ENCODE data around the gene IL1RAPL2.

IL1RAPL2 gene

DNA sequence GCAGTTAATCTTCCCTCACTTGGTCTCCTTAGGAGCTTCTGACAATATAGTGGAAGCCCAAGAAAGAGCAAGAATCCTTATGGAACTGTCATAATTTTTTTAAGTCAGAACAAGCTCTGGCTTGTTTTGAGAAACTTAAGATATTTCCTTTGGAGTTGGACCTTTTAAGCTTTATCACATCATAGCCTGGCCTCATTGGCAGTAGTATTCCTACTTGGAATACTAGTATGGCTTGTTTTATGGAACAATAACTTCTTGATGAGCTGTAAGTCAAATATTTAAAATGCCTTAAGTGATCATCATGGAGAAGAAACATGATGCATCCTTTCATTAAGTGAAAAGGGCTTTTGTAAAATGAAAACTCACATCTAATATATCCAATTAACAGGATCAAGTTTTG, 1178.3 kb downstream of the IL1RAPL2 start:
- no peak overlapping the region for H3K9ac ChIP-seq (ENCODE audit: low read depth, low read length)
- H3K36me3 ChIP-seq (ENCODE audit: control insufficient read depth, insufficient read depth, low read length), result no peaks in the 10 kb centered on the region
- H3K4me1 ChIP-seq (ENCODE audit: control insufficient read depth, insufficient read depth, low read length), result no peaks in the 10 kb centered on the region
- no peaks in the 10 kb centered on the region for H3K9me3 ChIP-seq (ENCODE audit: control insufficient read depth, insufficient read depth, low read length)
- H3K27me3 ChIP-seq (ENCODE audit: control insufficient read depth, insufficient read depth, low read length), result no peaks in the 10 kb centered on the region
- H3K4me3 ChIP-seq (ENCODE audit: low read depth, low read length), result no peak overlapping the region

DNA sequence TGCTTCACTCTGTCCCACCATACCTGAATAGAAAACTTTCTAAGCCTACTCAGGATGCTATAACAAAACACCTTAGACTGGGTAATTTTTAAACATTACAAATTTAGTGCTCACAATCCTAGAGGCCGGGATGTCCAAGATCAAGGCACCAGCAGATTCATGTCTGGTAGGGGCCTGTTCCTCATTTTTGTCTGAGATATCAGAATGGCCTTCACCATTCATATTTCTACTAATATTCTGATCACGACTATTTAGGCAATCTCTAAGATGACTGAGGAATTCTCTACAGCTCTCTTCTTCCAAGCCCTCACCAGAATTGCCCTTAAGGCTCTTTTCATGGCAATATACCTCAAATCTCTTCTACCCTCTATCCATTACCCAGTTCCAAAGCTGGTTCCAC, 1178.9 kb downstream of the IL1RAPL2 start:
- H3K27me3 ChIP-seq (ENCODE audit: control insufficient read depth, insufficient read depth, low read length), result no peaks in the 10 kb centered on the region
- no peaks in the 10 kb centered on the region for H3K36me3 ChIP-seq (ENCODE audit: control insufficient read depth, insufficient read depth, low read length)
- no peaks in the 10 kb centered on the region for H3K9me3 ChIP-seq (ENCODE audit: control insufficient read depth, insufficient read depth, low read length)
- H3K4me1 ChIP-seq (ENCODE audit: control insufficient read depth, insufficient read depth, low read length), result no peaks in the 10 kb centered on the region
- no peak overlapping the region for H3K4me3 ChIP-seq (ENCODE audit: low read depth, low read length)
- no peak overlapping the region for H3K9ac ChIP-seq (ENCODE audit: low read depth, low read length)

DNA sequence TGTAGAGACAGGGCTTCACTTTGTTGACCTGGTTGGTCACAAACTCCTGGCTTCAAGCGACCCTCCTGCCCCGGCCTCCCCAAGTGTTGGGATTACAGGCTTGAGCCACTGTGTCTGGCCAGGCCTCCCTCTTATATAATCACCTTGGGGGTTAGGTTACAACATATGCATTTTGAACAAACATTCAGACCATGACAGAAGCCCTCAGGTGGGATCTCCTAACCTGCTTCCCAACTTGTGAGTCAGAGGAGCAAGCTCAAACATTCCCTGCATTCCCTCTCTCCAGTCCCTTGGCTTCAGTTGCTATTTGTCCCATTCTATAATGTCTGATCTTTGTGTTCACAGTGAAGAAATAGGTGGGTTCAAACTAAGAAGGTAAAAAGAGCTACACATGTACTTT, 1179.9 kb downstream of the IL1RAPL2 start:
- no peak overlapping the region for H3K9ac ChIP-seq (ENCODE audit: low read depth, low read length)

DNA sequence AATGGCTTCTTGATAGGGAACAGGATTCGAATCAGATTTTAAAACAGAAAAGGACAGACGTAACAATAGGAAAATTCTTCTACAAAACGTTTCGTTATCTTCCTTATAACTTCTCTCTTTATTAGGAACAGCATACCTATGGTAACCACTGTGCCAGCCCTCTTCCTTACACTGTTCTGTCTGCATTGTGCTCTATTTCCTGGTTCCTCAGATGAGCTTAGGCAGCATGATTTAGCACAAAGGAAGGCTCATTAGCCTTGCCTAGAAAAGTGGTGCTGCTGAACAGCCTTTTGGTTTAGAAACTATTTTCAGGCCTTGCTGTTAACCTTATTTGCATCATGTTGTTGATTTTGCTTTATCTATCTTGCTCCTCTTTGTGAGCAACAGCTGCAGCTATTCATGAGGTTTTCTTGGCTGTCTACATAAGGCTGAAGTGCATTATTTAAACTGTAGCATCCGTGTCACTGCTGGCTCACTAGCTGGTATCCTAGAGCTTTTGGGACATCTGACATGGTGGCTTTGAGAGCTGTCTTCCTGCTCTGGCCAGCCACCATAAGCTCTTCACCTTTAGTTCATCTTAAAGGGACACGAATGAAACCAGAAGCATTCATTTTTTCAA, 1186.4 kb downstream of the IL1RAPL2 start:
- Histone ChIP-seq H3K36me3 (ENCODE audit: control insufficient read depth, insufficient read depth, low read length) (no peaks in the 10 kb centered on the region), H3K27me3 (ENCODE audit: control insufficient read depth, insufficient read depth, low read length) (no peaks in the 10 kb centered on the region), H3K9ac (ENCODE audit: low read depth, low read length) (no peak overlapping the region), H3K4me1 (ENCODE audit: control insufficient read depth, insufficient read depth, low read length) (no peaks in the 10 kb centered on the region), H3K4me3 (ENCODE audit: low read depth, low read length) (no peak overlapping the region), H3K9me3 (ENCODE audit: control insufficient read depth, insufficient read depth, low read length) (no peaks in the 10 kb centered on the region)

More for the DNA sequence above, 1179.9 kb downstream of the IL1RAPL2 start:
- Histone ChIP-seq H3K4me1 (ENCODE audit: control insufficient read depth, insufficient read depth, low read length) (no peaks in the 10 kb centered on the region), H3K4me3 (ENCODE audit: low read depth, low read length) (no peak overlapping the region), H3K9me3 (ENCODE audit: control insufficient read depth, insufficient read depth, low read length) (no peaks in the 10 kb centered on the region), H3K27me3 (ENCODE audit: control insufficient read depth, insufficient read depth, low read length) (no peaks in the 10 kb centered on the region), H3K36me3 (ENCODE audit: control insufficient read depth, insufficient read depth, low read length) (no peaks in the 10 kb centered on the region)

DNA sequence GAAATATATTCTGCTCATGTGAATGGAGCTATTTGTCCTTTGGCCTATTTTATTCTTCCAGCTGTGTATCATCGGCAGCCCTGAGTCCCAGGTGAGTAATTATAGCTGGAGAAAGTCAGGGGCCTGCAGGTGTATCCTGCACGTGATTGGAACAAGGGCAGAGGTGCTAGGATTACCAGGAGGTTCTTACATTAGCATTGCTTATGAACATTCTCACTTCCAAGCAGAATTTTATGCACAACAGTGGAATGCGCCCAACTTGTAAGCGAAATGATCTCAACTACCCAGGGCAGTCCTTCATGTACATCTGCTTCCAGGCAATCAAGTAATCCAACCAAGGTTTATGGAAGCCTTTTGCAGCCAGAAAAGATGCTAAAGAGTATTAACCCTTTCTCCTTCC, 1187.4 kb downstream of the IL1RAPL2 start:
- Histone ChIP-seq H3K4me1 (ENCODE audit: control insufficient read depth, insufficient read depth, low read length) (no peaks in the 10 kb centered on the region), H3K36me3 (ENCODE audit: control insufficient read depth, insufficient read depth, low read length) (no peaks in the 10 kb centered on the region), H3K27me3 (ENCODE audit: control insufficient read depth, insufficient read depth, low read length) (no peaks in the 10 kb centered on the region), H3K9ac (ENCODE audit: low read depth, low read length) (no peak overlapping the region), H3K9me3 (ENCODE audit: control insufficient read depth, insufficient read depth, low read length) (no peaks in the 10 kb centered on the region), H3K4me3 (ENCODE audit: low read depth, low read length) (no peak overlapping the region)

DNA sequence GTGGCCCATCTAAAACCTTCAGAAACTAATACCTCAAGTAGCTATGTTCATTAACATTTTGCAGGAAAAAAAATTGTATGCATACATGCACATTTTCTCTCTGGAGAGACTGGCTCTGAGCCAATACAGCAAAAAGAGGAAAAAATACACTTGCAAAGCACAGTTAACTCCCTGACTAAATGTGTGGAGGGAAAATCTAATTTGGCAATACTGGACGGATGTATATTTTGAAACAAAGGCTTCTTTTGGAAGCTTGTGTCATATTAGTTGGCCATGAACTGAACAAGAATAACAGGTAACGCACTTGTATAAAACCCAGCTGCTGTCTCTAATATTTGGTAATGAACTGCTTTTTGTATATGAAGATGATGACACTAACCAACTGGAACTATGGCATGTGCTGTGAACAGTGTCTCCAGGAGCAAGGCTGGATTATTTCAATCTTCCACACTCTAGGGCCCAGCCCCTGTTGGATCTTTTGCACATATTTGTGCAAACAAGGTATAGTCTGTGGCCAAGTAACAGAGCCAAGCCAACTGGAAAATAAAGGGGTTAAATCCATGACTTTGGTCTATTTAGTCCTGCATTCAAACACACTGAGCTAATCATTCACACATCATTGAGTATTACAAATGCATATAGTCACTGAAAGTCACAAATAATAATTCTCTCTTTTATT, 1188.4 kb downstream of the IL1RAPL2 start:
- Histone ChIP-seq H3K27me3 (ENCODE audit: control insufficient read depth, insufficient read depth, low read length) (no peaks in the 10 kb centered on the region), H3K36me3 (ENCODE audit: control insufficient read depth, insufficient read depth, low read length) (no peaks in the 10 kb centered on the region)

DNA sequence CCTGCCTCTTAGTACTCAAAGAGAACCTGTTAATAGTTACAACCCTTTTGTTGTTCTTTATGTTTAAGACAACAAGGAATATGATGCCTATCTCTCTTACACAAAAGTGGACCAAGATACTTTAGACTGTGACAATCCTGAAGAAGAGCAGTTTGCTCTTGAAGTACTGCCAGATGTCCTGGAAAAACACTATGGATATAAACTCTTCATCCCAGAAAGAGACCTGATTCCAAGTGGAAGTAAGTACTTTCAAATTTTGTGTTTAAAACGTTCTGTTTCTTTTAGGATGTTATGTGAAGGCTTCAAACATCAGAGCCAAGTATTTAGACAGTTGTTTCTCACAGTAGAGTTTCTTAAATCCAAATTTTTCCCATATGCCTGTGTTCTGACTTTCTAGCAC, 1189.1 kb downstream of the IL1RAPL2 start:
- H3K4me3 ChIP-seq (ENCODE audit: low read depth, low read length), result no peak overlapping the region
- no peaks in the 10 kb centered on the region for H3K36me3 ChIP-seq (ENCODE audit: control insufficient read depth, insufficient read depth, low read length)
- no peaks in the 10 kb centered on the region for H3K4me1 ChIP-seq (ENCODE audit: control insufficient read depth, insufficient read depth, low read length)
- H3K9me3 ChIP-seq (ENCODE audit: control insufficient read depth, insufficient read depth, low read length), result no peaks in the 10 kb centered on the region
- H3K27me3 ChIP-seq (ENCODE audit: control insufficient read depth, insufficient read depth, low read length), result no peaks in the 10 kb centered on the region
- no peak overlapping the region for H3K9ac ChIP-seq (ENCODE audit: low read depth, low read length)

More for the DNA sequence above, 1188.4 kb downstream of the IL1RAPL2 start:
- Histone ChIP-seq H3K9ac (ENCODE audit: low read depth, low read length) (no peak overlapping the region), H3K4me1 (ENCODE audit: control insufficient read depth, insufficient read depth, low read length) (no peaks in the 10 kb centered on the region), H3K4me3 (ENCODE audit: low read depth, low read length) (no peak overlapping the region), H3K9me3 (ENCODE audit: control insufficient read depth, insufficient read depth, low read length) (no peaks in the 10 kb centered on the region)

DNA sequence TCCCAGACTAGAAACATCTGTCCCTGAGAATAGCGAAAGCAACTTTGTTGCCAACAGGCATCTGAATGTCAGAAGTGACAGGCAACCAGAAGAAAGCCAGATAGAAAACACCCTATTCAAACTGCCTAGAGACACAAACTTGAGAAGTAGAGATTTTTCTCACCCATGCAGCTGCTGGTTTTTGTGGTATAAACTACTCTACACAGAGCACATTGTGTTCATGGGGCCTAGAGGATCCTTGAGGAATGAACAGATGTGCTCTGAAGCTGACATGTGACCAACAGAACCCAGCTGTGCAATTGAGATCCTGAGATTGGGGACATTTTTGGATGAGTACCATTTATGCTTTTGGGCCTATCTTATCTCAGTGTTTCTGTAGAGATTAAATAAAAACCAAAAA, 1192.8 kb downstream of the IL1RAPL2 start:
- Histone ChIP-seq H3K27me3 (ENCODE audit: control insufficient read depth, insufficient read depth, low read length) (no peaks in the 10 kb centered on the region), H3K4me1 (ENCODE audit: control insufficient read depth, insufficient read depth, low read length) (no peaks in the 10 kb centered on the region), H3K9me3 (ENCODE audit: control insufficient read depth, insufficient read depth, low read length) (no peaks in the 10 kb centered on the region), H3K9ac (ENCODE audit: low read depth, low read length) (no peak overlapping the region), H3K4me3 (ENCODE audit: low read depth, low read length) (no peak overlapping the region), H3K36me3 (ENCODE audit: control insufficient read depth, insufficient read depth, low read length) (no peaks in the 10 kb centered on the region)

DNA sequence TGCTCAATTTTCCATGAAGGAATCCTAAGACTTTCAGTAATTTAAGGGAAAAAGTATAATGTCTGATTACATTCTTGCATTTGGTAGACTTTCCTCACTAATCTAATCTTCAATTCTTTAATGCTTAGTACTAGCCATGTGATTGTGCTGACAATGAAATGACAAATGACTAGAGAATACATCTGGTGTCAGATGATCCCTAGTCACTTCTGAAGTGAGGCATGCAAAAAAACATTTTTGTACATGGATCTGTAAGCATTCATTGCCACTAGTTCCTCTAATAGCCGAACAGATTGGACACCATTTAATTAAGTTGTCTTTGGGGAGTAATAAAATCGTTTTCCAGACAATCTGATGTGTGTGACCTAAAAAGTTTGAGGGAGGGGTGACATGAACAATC, 1193.6 kb downstream of the IL1RAPL2 start:
- Histone ChIP-seq H3K4me3 (ENCODE audit: low read depth, low read length) (no peak overlapping the region), H3K9me3 (ENCODE audit: control insufficient read depth, insufficient read depth, low read length) (no peaks in the 10 kb centered on the region), H3K4me1 (ENCODE audit: control insufficient read depth, insufficient read depth, low read length) (no peaks in the 10 kb centered on the region), H3K9ac (ENCODE audit: low read depth, low read length) (no peak overlapping the region), H3K36me3 (ENCODE audit: control insufficient read depth, insufficient read depth, low read length) (no peaks in the 10 kb centered on the region), H3K27me3 (ENCODE audit: control insufficient read depth, insufficient read depth, low read length) (no peaks in the 10 kb centered on the region)

DNA sequence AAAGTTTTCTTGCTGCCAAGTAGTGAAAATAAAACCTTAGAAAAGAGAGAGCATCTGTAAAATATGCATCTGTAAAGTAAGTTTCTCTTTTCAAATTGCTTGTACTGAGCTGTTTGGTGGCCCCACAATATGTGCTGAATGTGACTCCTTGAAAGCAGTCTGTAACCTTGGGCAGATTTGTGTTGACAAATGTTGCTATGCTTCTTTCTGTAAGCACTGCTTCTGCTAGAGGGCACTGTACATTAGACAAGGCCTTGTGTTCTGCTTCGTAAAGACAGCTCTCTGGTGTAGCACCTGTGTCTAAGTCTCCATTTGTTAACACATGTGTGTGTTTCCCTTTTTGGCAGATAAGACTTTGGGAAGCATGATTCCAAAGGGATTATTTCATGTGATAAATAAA, 1199.7 kb downstream of the IL1RAPL2 start:
- no peaks in the 10 kb centered on the region for H3K27me3 ChIP-seq (ENCODE audit: control insufficient read depth, insufficient read depth, low read length)
- peaks cover 4% of the 10 kb centered on the region for H3K4me1 ChIP-seq (ENCODE audit: control insufficient read depth, insufficient read depth, low read length)
- no peak overlapping the region for H3K4me3 ChIP-seq (ENCODE audit: low read depth, low read length)
- H3K36me3 ChIP-seq (ENCODE audit: control insufficient read depth, insufficient read depth, low read length), result no peaks in the 10 kb centered on the region
- no peak overlapping the region for H3K9ac ChIP-seq (ENCODE audit: low read depth, low read length)
- no peaks in the 10 kb centered on the region for H3K9me3 ChIP-seq (ENCODE audit: control insufficient read depth, insufficient read depth, low read length)

DNA sequence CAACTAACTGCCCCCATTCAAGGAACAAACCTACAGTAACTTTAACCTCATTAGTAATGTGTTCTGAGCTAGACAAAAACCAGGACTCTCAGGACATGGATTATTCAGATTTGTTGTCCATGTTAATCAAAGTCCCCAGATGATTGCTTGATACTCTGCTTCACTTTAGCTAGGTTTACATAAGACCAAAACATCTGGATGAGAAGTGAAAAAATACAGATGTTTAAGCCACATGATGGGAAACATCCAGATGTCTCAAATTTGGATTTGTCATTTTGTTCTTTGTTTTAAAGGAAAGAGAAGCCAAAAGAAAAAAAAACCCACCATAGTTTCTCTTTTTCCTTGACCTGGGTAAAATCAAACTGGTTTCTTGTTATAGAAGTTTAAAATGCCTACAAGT, 1207.8 kb downstream of the IL1RAPL2 start:
- H3K9me3 ChIP-seq (ENCODE audit: control insufficient read depth, insufficient read depth, low read length), result no peaks in the 10 kb centered on the region
- no peak overlapping the region for H3K9ac ChIP-seq (ENCODE audit: low read depth, low read length)
- H3K4me3 ChIP-seq (ENCODE audit: low read depth, low read length), result no peak overlapping the region
- H3K36me3 ChIP-seq (ENCODE audit: control insufficient read depth, insufficient read depth, low read length), result no peaks in the 10 kb centered on the region
- H3K4me1 ChIP-seq (ENCODE audit: control insufficient read depth, insufficient read depth, low read length), result no peaks in the 10 kb centered on the region
- H3K27me3 ChIP-seq (ENCODE audit: control insufficient read depth, insufficient read depth, low read length), result no peaks in the 10 kb centered on the region

DNA sequence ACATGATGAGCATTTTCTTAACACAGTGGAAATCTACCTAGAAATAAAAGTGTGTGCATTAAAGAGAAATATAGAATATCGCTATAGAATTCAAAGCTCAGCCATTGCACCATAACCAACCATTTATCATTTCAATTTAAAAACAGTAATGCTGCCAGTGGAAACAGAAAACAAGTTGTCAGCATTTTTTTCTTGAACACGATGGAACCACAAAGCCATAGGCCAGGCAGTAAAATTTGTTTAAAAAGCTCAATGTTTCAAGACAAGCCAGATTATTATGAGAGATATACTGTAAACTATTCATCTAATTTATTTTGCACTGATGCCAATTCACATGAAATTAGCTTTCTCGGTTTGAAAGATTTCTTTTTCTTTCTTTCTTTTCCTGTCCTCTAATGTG, 1209.7 kb downstream of the IL1RAPL2 start:
- no peak overlapping the region for H3K9ac ChIP-seq (ENCODE audit: low read depth, low read length)
- H3K4me3 ChIP-seq (ENCODE audit: low read depth, low read length), result no peak overlapping the region
- no peaks in the 10 kb centered on the region for H3K27me3 ChIP-seq (ENCODE audit: control insufficient read depth, insufficient read depth, low read length)
- no peaks in the 10 kb centered on the region for H3K36me3 ChIP-seq (ENCODE audit: control insufficient read depth, insufficient read depth, low read length)
- H3K9me3 ChIP-seq (ENCODE audit: control insufficient read depth, insufficient read depth, low read length), result no peaks in the 10 kb centered on the region
- no peaks in the 10 kb centered on the region for H3K4me1 ChIP-seq (ENCODE audit: control insufficient read depth, insufficient read depth, low read length)
